OCI-LY1 (cell line): ENCODE data around the gene PACSIN1.

ENCODE experiments used
- CTCF ChIP-seq: fragments of 200-600 bp; sonication (generic), shearing (Covaris generic); IDR thresholded peaks from 2 replicates; pipeline ENCODE4 v1.5.1; 2017; ENCODE audit warnings: mild to moderate bottlenecking, antibody characterized with exemption, low read length, moderate library complexity, mixed read lengths
- EZH2 ChIP-seq: fragments of 200-600 bp; sonication (generic), shearing (Covaris generic); IDR thresholded peaks from 2 replicates; pipeline ENCODE4 v1.8.0; 2017; ENCODE audit warnings: borderline replicate concordance, mixed run types, mild to moderate bottlenecking, antibody characterized with exemption, low read length, moderate library complexity, mixed read lengths

GRCh38 chr6:34517966-34518365, 52.1 kb downstream of the PACSIN1 start:
- no peak for TF ChIP-seq CTCF
- no peak for TF ChIP-seq EZH2
